AG04450 (cell line): ENCODE measurements around the gene NF2. TPM values are rescaled to one million over a fixed set of nuclear protein-coding genes. Genes with fewer than 3 reads are reported as not detected.

ENCODE experiments used
- CTCF ChIA-PET: fragments of 300-600, 350-600 bp; formaldehyde crosslinking; extraction: SDS; loops from one replicate; lab custom pipeline; 2022; ENCODE audit warnings: antibody characterized with exemption, inconsistent platforms; lab: Charles Lee
- POLR2A ChIA-PET: fragments of 350-600 bp; formaldehyde crosslinking; extraction: SDS; loops from one replicate; lab custom pipeline; 2021; ENCODE audit warnings: antibody characterized with exemption, inconsistent platforms; lab: Yijun Ruan, JAX
- DNase-seq: peaks from one replicate; pipeline ENCODE4 v3.0.0-alpha.2; 2011; ENCODE audit warnings: low read depth, low spot score
- H3K27ac ChIP-seq: one replicate; pipeline ENCODE4 v1.5.1; 2012; ENCODE audit warnings: low read depth, low read length, control low read depth
- H3K27me3 ChIP-seq: one replicate; pipeline ENCODE4 v1.6.0; 2012; ENCODE audit warnings: low read length; ENCODE audit not compliant: control insufficient read depth, insufficient read depth
- H3K4me3 ChIP-seq: 2 replicates; pipeline ENCODE4 v1.5.1; 2011; ENCODE audit warnings: mild to moderate bottlenecking, low read depth, low read length, control low read depth
- H3K9me3 ChIP-seq: 2 replicates; pipeline ENCODE4 v1.5.1; 2012; ENCODE audit warnings: low read length; ENCODE audit not compliant: control insufficient read depth, insufficient read depth
- polyA plus RNA-seq: library from polyadenylated mRNA; depleted of rRNA; stranded (reverse); fragments of >200 nt; gene quantifications from 2 replicates; pipeline ENCODE4 v1.2.3, GENCODE V29; 2011
- TF ChIP-seq, protein P1 (sequence below): IDR thresholded peaks from 2 replicates; pipeline ENCODE4 v1.5.1; 2011; ENCODE audit warnings: low read depth, low read length, control low read depth, inconsistent platforms

NF2 gene
- polyA plus RNA-seq, 1 experiment = 57.6 TPM

GRCh38 chr22:29629903-29630516, 26.6 kb downstream of the NF2 start:
- TF ChIP-seq, protein P1, sequence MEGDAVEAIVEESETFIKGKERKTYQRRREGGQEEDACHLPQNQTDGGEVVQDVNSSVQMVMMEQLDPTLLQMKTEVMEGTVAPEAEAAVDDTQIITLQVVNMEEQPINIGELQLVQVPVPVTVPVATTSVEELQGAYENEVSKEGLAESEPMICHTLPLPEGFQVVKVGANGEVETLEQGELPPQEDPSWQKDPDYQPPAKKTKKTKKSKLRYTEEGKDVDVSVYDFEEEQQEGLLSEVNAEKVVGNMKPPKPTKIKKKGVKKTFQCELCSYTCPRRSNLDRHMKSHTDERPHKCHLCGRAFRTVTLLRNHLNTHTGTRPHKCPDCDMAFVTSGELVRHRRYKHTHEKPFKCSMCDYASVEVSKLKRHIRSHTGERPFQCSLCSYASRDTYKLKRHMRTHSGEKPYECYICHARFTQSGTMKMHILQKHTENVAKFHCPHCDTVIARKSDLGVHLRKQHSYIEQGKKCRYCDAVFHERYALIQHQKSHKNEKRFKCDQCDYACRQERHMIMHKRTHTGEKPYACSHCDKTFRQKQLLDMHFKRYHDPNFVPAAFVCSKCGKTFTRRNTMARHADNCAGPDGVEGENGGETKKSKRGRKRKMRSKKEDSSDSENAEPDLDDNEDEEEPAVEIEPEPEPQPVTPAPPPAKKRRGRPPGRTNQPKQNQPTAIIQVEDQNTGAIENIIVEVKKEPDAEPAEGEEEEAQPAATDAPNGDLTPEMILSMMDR = no peak
- POLR2A ChIA-PET = no interaction called here
- DNase-seq = no peak
- Histone ChIP-seq H3K27ac (no peak overlapping the region), H3K27me3 (no peaks in the 10 kb centered on the region), H3K9me3 (no peaks in the 10 kb centered on the region), H3K4me3 (no peak overlapping the region)
- CTCF ChIA-PET = interaction anchor here (1.1 to 1.4 kb wide), 2 partner anchors 41 to 459 kb away, joined by 3 to 4 read pairs; no protein-coding TSS in a partner anchor

GRCh38 chr22:29630987-29631386, 27.6 kb downstream of the NF2 start:
- ChIA-PET CTCF (interaction anchor here (0.5 to 1.1 kb wide), 2 partner anchors 25 to 458 kb away, joined by 3 to 4 read pairs; no protein-coding TSS in a partner anchor), POLR2A (no interaction called here)
- Histone ChIP-seq H3K4me3 (no peak overlapping the region), H3K9me3 (no peaks in the 10 kb centered on the region), H3K27ac (no peak overlapping the region), H3K27me3 (no peaks in the 10 kb centered on the region)
- no peak for DNase-seq
- TF ChIP-seq, protein P1 = no peak

- POLR2A ChIA-PET = no interaction called here
- TF ChIP-seq, protein P1 = no peak
- Histone ChIP-seq H3K27me3 (no peaks in the 10 kb centered on the region), H3K27ac (no peak overlapping the region), H3K9me3 (no peaks in the 10 kb centered on the region), H3K4me3 (no peak overlapping the region)
- DNase-seq = no peak
- CTCF ChIA-PET = no interaction called here
Observed at GRCh38 chr22:29631725-29632124, 28.3 kb downstream of the NF2 start.

DNA sequence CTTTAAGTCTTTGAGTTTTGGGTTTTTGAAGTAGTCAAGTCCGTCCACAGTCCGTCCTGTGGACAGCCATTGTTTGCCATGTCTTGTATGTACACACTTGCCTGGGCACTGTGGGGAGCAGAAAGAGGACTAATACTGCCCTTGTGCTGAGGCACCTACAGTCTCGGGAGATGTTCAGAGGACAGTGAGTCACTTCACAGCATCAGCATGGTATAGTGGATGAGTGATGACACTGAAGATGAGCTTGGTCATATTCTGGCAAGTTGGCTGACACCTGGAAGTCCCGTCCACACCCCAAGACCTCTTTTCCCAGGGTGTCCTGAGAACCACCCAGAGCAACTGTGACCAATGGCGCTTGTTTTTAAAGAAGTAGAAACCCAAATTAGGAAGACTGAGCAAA, 29.2 kb downstream of the NF2 start:
- no peaks in the 10 kb centered on the region for H3K9me3 ChIP-seq
- no peak for DNase-seq
- TF ChIP-seq, protein P1 = no peak
- H3K27me3 ChIP-seq = no peaks in the 10 kb centered on the region
- CTCF ChIA-PET = interaction anchor here (1.3 kb wide), 1 partner anchor 623 kb away, joined by 3 read pairs; no protein-coding TSS in a partner anchor
- H3K27ac ChIP-seq = no peak overlapping the region
- no peak overlapping the region for H3K4me3 ChIP-seq
- POLR2A ChIA-PET = no interaction called here

GRCh38 chr22:29633514-29634312, 30.3 kb downstream of the NF2 start:
- Histone ChIP-seq H3K4me3 (no peak overlapping the region), H3K27me3 (no peaks in the 10 kb centered on the region), H3K27ac (no peak overlapping the region), H3K9me3 (no peaks in the 10 kb centered on the region)
- no peak for DNase-seq
- CTCF ChIA-PET = interaction anchor here (0.6 to 5.0 kb wide), 3 partner anchors 11 to 622 kb away, joined by 3 to 57 read pairs (median 3); no protein-coding TSS in a partner anchor
- TF ChIP-seq, protein P1 = no peak
- POLR2A ChIA-PET = no interaction called here
